Stromal cell of bone marrow (primary cell): ENCODE measurements around the gene NOLC1.
A peak's percentile ranks its signal among the peaks of the same experiment; 100 is the strongest.

Experiments
- DNase-seq: peaks from one replicate; pipeline ENCODE4 v3.0.0-alpha.2; 2012; ENCODE audit warnings: low read depth

NOLC1 gene

DNA sequence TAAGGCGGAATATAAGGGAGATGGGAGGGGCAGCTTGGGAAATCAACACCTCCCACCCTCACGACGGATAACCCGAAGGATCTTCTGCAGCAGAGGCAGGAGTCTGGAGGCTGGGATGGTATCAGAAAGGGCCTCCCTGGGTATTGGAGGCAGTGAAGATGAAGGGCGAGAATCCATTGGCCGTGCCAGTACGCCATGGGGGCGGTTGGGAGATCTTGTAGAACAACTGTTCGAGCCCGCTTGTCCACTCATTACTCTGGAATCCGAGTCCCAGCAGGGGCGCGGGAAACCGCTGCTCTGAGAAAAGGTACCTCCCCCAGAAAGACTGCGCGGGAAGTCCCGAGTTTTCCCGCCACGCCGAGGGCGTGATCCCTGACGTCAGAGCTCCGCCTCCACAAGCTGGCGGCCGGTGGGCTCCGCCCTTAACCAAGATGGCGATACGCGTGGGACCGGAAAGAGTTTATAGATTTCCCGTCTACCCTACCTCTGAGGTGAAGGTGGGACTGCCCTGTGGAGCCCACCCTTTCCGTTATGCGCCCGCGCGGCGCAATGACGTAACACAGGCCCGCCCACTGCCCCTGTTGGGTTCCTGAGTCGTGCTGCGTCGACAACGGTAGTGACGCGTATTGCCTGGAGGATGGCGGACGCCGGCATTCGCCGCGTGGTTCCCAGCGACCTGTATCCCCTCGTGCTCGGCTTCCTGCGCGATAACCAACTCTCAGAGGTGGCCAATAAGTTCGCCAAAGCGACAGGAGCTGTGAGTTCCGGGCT, at the start of gene NOLC1:
NOLC1 (plus strand) TSS at position 616 of the 771 bp plus-strand sequence; CDS start at position 638, 22 bp downstream.
- DNase-seq: peak; percentile 97

- DNase-seq: no peak
Measured at GRCh38 chr10:102102421-102102820, 49.8 kb upstream of the NOLC1 start.

DNA sequence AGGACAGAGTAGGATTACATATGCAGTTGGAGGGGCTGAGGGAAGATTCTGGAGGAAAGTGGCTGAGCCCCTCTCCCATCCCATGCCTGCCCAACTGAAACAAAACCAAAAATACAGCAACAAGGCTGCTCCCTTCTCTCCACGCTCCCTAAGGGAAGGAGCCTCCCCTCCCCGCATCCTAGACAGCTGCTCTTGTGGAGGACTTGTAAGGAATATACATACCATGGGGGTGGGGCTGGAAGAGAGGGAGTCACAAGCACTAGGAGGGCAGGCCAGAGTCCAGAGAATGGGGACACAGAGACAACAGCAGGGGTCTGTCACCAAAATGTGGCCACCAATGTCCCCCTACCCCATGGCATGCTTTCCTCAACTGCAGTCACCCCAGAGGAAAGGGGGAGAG, 45.2 kb upstream of the NOLC1 start:
- DNase-seq: no peak

GRCh38 chr10:102109166-102110116, 42.7 kb upstream of the NOLC1 start:
- DNase-seq: no peak

DNA sequence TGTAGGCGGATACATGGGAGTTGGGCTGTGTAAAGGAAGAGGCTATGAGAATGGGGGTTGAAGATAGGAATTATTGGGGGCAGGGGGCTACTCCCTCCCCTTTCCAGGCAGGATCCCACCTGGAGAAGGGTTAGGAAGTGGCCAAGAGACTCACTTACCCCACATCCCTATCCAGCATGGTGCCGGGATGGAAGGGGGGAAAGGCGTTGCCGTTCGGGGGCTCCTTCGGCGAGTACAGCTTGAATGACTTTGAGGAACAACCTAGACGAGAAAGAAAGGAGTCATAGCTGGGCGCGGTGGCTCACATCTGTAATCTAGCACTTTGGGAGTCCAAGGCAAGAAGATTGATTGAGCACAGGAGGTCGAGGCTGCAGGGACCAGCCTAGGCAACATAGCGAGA, 40.9 kb upstream of the NOLC1 start:
- no peak for DNase-seq

DNA sequence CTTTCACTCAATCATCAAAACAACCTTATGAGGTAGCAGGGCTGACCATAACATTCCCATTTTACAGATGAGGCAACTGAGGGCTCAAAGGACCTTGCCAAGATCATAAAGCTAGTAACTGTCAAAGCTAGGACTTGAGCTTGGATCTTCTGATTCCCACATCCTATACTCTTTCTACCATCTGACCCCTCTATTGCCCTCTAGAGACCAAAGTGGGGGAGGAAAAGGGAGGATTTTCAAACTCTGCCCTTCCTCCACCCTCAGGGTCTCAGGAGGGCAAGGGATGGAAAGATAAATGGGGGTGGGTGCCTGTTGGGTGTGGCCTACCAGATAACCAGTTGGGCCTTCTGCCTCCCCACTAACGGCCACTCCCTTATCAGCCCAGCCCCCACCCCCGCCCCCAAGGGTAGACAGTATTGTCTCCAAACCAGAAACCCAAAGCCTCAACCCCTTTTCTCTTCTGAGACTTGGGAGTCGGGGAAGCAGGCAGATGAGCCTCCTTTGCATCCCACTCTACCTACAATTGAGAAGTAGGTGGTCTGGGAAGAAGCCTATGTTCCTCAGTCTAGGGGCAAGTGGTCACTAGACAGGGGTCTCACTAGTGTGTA, 39.9 kb upstream of the NOLC1 start:
- no peak for DNase-seq

DNA sequence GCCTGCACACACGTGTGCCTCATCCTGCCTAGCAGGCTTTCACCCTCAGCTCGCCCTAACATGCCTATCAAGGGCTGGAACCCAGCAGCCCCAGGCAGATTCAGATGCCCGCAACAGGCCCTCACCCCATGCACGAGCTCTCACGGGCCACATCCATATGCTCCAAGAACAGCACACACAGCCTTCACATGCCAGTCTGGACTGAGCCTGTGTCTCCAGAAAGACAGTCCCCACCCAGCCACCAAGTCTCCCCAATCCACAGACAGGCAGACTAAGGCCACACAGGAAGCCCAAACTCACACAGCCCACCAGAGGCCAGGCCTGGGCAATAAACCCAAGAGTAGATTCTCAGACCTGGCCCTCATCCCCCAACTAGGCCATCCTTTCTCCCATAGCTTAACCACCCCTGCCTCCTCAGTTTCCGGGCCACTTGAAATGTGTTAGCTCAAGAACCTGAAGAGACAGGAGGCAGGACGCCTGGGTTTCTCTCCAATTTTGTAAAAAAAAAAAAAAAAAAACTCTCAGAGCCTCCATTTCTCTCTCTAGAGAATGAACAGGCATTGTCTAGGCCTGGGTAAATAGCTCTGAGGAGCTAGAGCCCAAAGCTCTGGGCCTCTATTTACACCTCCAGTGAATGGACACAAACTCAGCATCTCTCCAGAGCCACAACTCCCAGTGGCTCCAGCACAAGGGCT, 38.8 kb upstream of the NOLC1 start:
- DNase-seq: no peak

- no peak for DNase-seq
Measured at GRCh38 chr10:102113956-102114857, 38.0 kb upstream of the NOLC1 start.

DNA sequence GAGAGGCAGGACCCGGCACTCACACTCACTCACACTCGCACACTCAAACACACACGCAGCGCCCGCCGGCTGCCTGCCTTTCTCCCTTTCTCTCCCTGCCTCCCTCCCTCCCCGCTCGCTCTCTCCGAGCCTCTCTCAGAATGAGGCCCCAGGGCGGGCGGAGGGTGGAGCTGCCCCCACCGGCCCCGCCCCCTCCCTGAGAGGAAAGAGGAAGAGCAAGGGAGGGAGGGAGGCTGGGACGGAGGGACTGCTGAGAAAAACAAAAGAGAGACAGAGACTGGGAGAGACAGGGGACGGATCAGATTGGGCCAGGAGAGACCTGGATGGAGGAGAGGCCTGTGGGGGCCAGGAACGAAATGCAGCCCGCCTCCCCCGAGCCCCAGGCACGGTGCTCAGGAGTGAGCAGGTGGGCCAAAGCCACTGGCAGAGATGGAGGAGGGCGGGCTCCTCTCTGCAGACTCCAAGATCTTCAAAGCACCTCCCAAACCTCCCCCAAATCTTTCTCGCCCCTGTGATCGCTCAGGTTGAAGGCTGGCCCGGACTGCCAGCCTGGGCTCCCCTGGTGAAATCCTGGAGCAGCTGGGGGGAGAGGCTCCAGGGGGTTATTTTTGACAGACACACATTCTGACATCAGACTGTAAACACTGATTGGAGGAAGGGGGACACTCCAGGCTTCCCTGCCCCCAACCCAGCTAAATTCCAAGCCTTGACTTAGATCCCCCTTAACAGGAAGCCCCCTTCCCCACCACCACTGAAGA, 37.1 kb upstream of the NOLC1 start:
- peak; percentile 80 for DNase-seq

DNA sequence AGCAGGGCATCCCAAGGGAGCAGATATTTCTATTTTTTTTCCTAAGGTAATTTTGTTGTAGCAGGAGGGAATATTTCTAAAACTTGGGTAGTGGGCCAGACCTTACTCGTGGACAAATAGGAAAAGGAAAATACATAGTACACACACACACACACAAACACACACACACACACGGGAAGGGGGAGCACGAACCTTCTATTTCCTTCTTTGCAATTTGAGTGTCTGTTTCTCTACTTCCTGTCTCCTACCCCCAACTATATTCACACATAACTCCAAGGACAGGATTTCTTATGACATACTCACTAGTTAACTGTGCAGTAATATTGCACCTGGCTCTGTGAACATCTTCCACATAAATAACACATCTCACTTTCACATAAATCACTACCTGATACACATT, 36.4 kb upstream of the NOLC1 start:
- DNase-seq: no peak

DNA sequence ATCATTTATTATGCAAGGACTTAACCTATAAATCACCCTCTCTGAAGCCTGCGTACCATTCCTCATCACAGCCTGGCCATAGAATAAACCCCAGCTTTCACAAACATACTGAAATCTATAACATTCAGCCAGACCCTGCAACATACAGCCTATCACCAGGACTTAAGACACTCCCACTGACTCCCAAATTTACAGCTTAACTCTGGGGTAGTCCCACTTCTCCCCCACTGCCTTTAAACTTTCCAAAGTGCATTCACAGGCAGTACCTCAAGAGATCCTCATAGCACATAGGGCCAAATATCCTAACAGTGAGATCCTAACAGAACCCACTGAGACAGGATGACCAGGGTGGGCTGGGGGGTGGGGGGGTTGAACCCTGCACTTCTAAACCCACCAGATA, 35.5 kb upstream of the NOLC1 start:
- DNase-seq: no peak

- peak; percentile 52 for DNase-seq
Measured at GRCh38 chr10:102117391-102118159, 34.6 kb upstream of the NOLC1 start.

GRCh38 chr10:102118867-102119266, 33.3 kb upstream of the NOLC1 start:
- DNase-seq: no peak

GRCh38 chr10:102119417-102120141, 32.6 kb upstream of the NOLC1 start:
- peak; percentile 64 for DNase-seq

- DNase-seq: no peak
Measured at GRCh38 chr10:102120142-102120990, 31.8 kb upstream of the NOLC1 start, which contains the start of gene LDB1. Gene LDB1, minus strand, starts transcription at chr10:102120368. Its CDS starts 258 bp downstream, at chr10:102120110.

DNA sequence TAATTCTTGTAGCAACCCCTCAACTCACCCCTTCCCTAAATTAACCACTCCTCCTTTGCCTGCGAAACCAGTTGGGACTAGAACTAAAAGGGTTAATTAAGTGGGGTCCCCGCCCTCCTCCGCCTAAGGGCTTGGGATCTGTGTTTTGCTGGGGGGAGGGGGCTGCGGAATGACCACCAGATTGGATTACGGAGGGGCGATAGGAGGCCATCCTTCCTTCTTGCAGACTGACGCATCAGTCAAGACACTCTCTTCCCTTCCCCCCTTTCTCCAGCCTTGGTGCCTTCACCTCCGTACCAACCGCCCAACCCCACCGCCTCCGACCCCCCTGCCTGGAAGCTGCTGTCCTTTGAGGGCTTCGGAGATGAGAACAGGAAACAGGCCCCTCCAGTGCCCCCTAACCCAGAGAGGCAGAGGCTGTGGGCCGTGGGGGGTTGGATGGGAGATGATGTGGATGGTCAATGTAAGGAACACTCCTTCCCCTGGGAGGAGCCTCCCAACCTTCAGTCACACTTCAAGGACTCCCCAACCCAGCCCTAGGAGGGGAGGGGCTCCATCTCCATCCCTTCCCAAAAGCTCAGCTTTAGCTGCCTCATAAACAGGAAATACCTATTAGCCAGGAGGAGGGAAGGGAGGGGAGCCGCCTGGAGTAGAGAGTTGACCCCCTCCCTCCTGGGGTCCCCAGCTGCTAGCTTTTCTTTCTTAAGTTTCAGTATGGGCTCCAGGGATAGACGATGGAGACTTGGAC, 31.0 kb upstream of the NOLC1 start:
- DNase-seq: no peak
